C4-2B (cell line): ENCODE results near the gene DLG2.

Experiments used
- H3K27ac ChIP-seq: fragments of 450-650 bp; 2 replicates; pipeline ENCODE4 v1.5.1; 2017
- ZFX ChIP-seq: fragments of 450-650 bp; IDR thresholded peaks from 2 replicates; pipeline ENCODE4 v1.6.1; 2017
- TF ChIP-seq, protein P1 (sequence below): fragments of 450-650 bp; conservative IDR thresholded peaks from 2 replicates; pipeline ENCODE4 v1.5.1; 2017; ENCODE audit warnings: mild to moderate bottlenecking

The DLG2 gene

DNA sequence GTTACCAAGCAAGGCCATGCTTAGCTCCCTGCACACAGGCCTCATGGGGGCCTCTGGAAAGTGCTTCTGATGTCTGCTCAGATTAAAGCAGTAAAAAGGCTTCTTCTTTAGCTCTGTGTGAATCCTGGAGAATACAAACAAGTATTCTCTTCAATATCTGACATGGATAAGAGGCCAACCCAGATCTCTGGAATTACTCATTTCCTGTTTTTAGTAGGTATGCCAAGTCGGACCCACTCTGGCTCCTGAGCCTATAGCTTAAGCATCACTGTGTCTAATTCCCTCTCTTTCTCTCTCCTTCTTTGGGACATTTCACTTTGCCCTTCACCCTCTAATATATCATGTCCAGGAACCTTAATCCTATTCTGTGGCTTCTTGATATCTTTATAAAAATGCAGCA, 1811.4 kb downstream of the DLG2 start:
- TF ChIP-seq, protein P1, sequence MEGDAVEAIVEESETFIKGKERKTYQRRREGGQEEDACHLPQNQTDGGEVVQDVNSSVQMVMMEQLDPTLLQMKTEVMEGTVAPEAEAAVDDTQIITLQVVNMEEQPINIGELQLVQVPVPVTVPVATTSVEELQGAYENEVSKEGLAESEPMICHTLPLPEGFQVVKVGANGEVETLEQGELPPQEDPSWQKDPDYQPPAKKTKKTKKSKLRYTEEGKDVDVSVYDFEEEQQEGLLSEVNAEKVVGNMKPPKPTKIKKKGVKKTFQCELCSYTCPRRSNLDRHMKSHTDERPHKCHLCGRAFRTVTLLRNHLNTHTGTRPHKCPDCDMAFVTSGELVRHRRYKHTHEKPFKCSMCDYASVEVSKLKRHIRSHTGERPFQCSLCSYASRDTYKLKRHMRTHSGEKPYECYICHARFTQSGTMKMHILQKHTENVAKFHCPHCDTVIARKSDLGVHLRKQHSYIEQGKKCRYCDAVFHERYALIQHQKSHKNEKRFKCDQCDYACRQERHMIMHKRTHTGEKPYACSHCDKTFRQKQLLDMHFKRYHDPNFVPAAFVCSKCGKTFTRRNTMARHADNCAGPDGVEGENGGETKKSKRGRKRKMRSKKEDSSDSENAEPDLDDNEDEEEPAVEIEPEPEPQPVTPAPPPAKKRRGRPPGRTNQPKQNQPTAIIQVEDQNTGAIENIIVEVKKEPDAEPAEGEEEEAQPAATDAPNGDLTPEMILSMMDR: no peak
- no peak for TF ChIP-seq ZFX
- H3K27ac ChIP-seq: no peak overlapping the region

DNA sequence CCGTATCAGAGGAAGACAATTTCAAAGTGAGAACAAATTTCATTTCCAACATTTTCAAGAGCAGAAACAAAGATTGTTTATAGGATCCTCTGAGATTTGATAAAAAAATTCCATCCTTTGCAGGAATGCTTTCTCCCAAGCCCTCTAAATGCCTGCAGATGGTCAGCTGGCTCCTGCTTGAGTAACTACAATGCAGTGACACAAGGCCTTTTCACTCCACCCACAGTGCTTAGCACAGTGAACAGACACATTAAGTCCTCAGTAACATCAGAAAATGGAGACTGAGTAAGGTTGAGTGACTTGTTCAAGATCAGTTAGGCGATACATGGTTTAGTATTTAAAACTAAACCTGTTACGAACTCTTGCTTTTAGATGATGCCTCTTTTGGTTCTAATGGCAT, 1813.8 kb downstream of the DLG2 start:
- TF ChIP-seq ZFX: no peak
- TF ChIP-seq, protein P1: no peak

DNA sequence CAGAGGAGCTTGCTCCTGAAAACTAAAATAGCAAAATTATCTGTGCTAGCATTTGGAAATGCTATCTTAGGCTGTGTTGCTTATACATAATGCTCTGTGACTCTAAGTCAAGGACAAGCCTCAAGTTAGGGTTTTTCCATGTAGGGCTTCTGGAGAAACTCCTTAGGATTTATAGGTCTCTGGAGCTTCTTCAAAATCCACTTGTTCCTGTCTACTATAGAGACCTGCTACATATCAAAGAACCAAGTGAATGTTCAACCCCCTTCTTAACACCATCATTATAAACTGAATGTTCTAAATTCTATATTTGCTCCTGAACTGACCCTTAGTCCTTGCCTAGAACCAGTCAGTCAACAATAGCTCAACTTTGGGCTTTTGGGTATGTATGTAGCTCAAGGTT, 1817.9 kb downstream of the DLG2 start:
- H3K27ac ChIP-seq: no peak overlapping the region
- no peak for TF ChIP-seq ZFX
- TF ChIP-seq, protein P1: no peak

More for the DNA sequence above, 1813.8 kb downstream of the DLG2 start:
- no peak overlapping the region for H3K27ac ChIP-seq

DNA sequence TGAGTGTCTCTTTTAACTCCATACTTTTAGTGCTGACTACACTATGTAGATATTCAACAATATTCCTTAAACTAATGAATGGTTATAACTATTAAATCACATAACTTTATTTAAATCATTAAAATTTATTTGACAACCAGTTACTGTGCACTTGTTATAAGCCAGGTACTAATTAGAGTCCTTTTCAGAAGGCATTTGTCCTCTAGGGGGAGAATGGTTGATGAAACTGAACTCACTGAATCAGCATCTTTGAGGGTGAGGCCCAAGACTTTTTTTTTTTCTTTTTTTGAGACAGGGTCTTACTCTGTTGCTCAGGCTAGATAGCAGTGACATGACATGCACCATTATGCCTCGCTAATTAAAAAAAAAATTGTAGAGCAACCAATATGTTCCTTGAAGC, 1825.3 kb downstream of the DLG2 start:
- H3K27ac ChIP-seq: no peak overlapping the region
- no peak for TF ChIP-seq ZFX
- TF ChIP-seq, protein P1: 0 out of 2 replicates have a peak, but pooled peaks have one; percentile 17

DNA sequence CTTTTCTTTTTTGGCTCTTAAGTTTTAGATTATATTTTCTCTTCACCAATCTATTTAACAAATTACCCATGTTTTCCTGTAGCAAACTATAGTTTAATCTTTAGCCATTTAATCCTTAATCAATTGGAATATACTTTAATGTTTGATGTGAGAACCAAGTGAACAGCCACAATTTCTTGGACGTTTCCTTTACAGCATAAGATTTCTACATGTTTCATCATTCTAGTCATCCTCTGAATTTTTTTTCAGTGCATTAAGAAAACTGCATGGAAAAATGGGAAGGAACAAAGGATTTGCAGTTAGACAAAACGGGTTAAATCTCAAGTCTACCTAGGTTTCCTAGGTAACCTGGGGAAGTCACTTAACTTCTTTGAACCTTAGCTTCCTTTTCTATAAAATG, 1833.8 kb downstream of the DLG2 start:
- no peak overlapping the region for H3K27ac ChIP-seq
- TF ChIP-seq, protein P1: no peak
- no peak for TF ChIP-seq ZFX

DNA sequence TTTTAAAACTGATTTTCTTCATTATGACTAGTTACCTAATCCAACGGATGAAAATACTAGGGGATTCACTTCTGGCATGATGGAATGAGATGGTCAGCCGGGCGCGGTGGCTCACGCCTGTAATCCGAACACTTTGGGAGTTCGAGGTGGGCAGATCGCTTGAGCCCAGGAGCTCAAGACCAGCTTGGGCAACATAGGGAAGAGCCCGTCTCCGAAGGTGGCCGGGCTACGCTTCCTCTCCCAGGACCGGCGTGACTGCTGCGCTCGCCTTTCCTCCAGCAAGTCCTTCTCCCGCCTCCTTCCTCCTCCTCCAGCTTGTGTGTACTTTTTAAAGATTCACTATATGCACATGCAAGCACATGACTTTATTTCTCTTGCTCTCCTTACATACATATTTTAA, 1835.6 kb downstream of the DLG2 start:
- TF ChIP-seq ZFX: no peak
- TF ChIP-seq, protein P1: no peak
- no peak overlapping the region for H3K27ac ChIP-seq

DNA sequence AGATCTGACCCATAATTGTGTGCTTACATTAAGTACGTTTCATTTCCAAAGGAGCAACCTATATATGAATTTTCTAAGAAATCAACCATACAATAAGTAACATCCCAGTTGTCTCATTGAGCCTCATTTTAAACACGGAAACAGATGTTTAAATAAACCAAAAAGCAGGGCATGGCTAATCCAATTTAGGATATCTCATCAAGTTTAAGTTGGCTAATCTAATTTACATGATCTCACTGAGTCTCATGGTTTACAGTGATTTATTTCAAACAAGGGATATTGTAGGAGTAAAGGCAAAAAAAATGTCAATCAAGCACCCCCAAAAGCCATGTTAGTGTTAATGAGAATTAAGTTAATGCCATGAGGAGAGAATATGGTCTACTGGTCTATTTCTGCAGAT, 1841.2 kb downstream of the DLG2 start:
- no peak overlapping the region for H3K27ac ChIP-seq
- no peak for TF ChIP-seq ZFX
- TF ChIP-seq, protein P1: no peak
